Measurements from ENCODE around the gene APPBP2.

APPBP2 gene

GRCh38 chr17:60529806-60530205, 3.8 kb upstream of the APPBP2 start:
- TF ChIP-seq, protein P1, sequence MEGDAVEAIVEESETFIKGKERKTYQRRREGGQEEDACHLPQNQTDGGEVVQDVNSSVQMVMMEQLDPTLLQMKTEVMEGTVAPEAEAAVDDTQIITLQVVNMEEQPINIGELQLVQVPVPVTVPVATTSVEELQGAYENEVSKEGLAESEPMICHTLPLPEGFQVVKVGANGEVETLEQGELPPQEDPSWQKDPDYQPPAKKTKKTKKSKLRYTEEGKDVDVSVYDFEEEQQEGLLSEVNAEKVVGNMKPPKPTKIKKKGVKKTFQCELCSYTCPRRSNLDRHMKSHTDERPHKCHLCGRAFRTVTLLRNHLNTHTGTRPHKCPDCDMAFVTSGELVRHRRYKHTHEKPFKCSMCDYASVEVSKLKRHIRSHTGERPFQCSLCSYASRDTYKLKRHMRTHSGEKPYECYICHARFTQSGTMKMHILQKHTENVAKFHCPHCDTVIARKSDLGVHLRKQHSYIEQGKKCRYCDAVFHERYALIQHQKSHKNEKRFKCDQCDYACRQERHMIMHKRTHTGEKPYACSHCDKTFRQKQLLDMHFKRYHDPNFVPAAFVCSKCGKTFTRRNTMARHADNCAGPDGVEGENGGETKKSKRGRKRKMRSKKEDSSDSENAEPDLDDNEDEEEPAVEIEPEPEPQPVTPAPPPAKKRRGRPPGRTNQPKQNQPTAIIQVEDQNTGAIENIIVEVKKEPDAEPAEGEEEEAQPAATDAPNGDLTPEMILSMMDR (conservative IDR thresholded peaks at IDR 0.05): no peak

DNA sequence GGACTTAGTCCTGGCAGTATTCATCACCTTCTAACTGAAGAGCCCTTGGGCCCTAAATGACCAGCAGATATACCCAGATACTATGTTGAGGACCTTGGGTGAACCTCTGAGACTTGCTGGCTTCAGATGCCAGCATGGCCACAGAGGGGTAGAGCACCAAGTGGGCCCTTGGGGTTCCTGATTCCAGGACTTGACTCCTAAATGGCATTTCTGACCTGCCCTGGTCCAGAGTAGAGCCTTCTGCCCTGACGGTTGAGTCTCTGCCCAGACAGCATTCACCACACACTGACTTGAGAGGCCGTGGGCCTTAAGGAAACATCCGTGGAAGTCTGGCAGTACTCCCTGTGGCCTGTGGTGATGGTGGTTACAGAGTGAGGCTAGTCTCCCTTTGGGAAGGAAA, 2.8 kb upstream of the APPBP2 start:
- no peak overlapping the region for H3K27ac ChIP-seq
- TF ChIP-seq, protein P1 (conservative IDR thresholded peaks at IDR 0.05): no peak

More at GRCh38 chr17:60529806-60530205, 3.8 kb upstream of the APPBP2 start:
- H3K27ac ChIP-seq: no peak overlapping the region

GRCh38 chr17:60527701-60528100, 1.7 kb upstream of the APPBP2 start:
- TF ChIP-seq, protein P1 (conservative IDR thresholded peaks at IDR 0.05): no peak
- no peak overlapping the region for H3K27ac ChIP-seq

- H3K27ac ChIP-seq: peak overlapping the region; percentile 97; the same call in 1 of the 2 replicates
- TF ChIP-seq, protein P1 (conservative IDR thresholded peaks at IDR 0.05): no peak
Observed at GRCh38 chr17:60526726-60527125, 684 bp upstream of the APPBP2 start.

GRCh38 chr17:60525328-60525684, 736 bp downstream of the APPBP2 start:
- TF ChIP-seq, protein P1 (conservative IDR thresholded peaks at IDR 0.05): no peak
- H3K27ac ChIP-seq: peak overlapping the region; percentile 97

- H3K27ac ChIP-seq: peak overlapping the region; percentile 97
- TF ChIP-seq, protein P1 (conservative IDR thresholded peaks at IDR 0.05): no peak
Observed at GRCh38 chr17:60524463-60525327, 1.3 kb downstream of the APPBP2 start.

DNA sequence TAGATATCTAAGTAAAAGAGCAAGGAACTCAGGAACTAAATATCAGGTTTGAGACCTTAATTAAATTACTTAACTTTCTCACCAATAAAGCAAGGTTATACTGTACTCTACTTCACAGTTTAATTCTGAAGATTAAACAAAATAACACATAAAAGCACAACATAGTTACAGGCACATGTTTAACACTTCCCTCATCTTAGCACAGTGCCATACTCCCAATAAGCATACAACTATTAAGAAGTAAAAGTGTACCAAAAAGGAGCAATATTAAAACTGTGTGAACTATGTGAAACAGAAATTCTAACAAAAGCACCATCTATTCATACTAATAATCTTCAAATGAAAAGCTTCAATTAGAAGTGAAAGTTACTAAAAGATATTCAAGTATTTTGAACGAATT, 2.2 kb downstream of the APPBP2 start:
- TF ChIP-seq, protein P1 (conservative IDR thresholded peaks at IDR 0.05): no peak
- H3K27ac ChIP-seq: peak overlapping the region; percentile 97
